A673 (cell line): Measurements from ENCODE around the gene CLTCL1. TPM values are rescaled to one million over a fixed set of nuclear protein-coding genes. Genes with fewer than 3 reads are reported as not detected.

ENCODE experiments used
- BruUV-seq: library from RNA; stranded (reverse); fragments of 400-500 nt; replicated peaks from 2 replicates; lab custom pipeline; 2021; lab: Mats Ljungman, UMichigan
- CTCF ChIA-PET: fragments of 300-600 bp; sonication (Branson Sonifier 250); formaldehyde crosslinking; loops from one replicate; lab custom pipeline; 2022; ENCODE audit warnings: antibody characterized with exemption; lab: Charles Lee
- POLR2A ChIA-PET: fragments of 300-600 bp; sonication (Branson Sonifier 250); formaldehyde crosslinking; loops from one replicate; lab custom pipeline; 2022; ENCODE audit warnings: antibody characterized with exemption; ENCODE audit not compliant: low non-redundant PET; lab: Charles Lee
- DNase-seq: peaks from one replicate; pipeline ENCODE4 v3.0.0-alpha.2; 2015; ENCODE audit warnings: low spot score
- H3K27ac ChIP-seq: fragments of 200-600 bp; sonication (generic); 2 replicates; pipeline ENCODE4 v1.5.1; 2016; ENCODE audit warnings: mixed run types, low read depth, mild to moderate bottlenecking, mixed read lengths, antibody characterized with exemption, low read length; ENCODE audit not compliant: poor library complexity, severe bottlenecking
- H3K27me3 ChIP-seq: fragments of 200-600 bp; sonication (generic); replicated peaks from 2 replicates; pipeline ENCODE4 v1.6.1; 2017; ENCODE audit warnings: mixed run types, low read depth, mild to moderate bottlenecking, mixed read lengths, antibody characterized with exemption, low read length; ENCODE audit not compliant: insufficient read depth, poor library complexity
- H3K36me3 ChIP-seq: fragments of 200-600 bp; sonication (generic); 2 replicates; pipeline ENCODE4 v1.6.1; 2016; ENCODE audit warnings: mixed run types, mild to moderate bottlenecking, mixed read lengths, antibody characterized with exemption, low read length; ENCODE audit not compliant: insufficient read depth, poor library complexity, severe bottlenecking
- H3K4me1 ChIP-seq: fragments of 200-600 bp; sonication (generic); 2 replicates; pipeline ENCODE4 v1.6.1; 2017; ENCODE audit warnings: mixed run types, mild to moderate bottlenecking, mixed read lengths, antibody characterized with exemption, low read length; ENCODE audit not compliant: insufficient read depth, poor library complexity, severe bottlenecking
- H3K4me3 ChIP-seq: fragments of 200-600 bp; sonication (generic); 2 replicates; pipeline ENCODE4 v1.5.1; 2016; ENCODE audit warnings: low read depth, mixed run types, mild to moderate bottlenecking, mixed read lengths, low read length; ENCODE audit not compliant: poor library complexity, severe bottlenecking
- H3K9me3 ChIP-seq: fragments of 200-600 bp; sonication (generic); 2 replicates; pipeline ENCODE4 v1.6.1; 2016; ENCODE audit warnings: mixed run types, low read depth, mild to moderate bottlenecking, mixed read lengths, antibody characterized with exemption, low read length; ENCODE audit not compliant: poor library complexity, severe bottlenecking
- EZH2 ChIP-seq: fragments of 200-600 bp; sonication (generic); IDR thresholded peaks from 2 replicates; pipeline ENCODE4 v1.6.1; 2017; ENCODE audit warnings: borderline replicate concordance, low read depth, mild to moderate bottlenecking, mixed read lengths, antibody characterized with exemption, low read length; ENCODE audit not compliant: poor library complexity, severe bottlenecking
- intact Hi-C: fragments of 100-400 bp; cut with micrococcal nuclease; formaldehyde crosslinking; loops from one replicate; pipeline ENCODE4 v1.10.0; 2022; ENCODE audit not compliant: unreplicated experiment
- total RNA-seq: library from RNA; stranded (reverse); gene quantifications from 2 replicates; pipeline ENCODE4 v1.2.3, GENCODE V29; 2021
- TF ChIP-seq, protein P1 (sequence below): fragments of 300-800, 200-600 bp; sonication (generic); conservative IDR thresholded peaks from 2 replicates; pipeline ENCODE4 v1.5.1; 2017; ENCODE audit warnings: low read depth, mild to moderate bottlenecking, antibody characterized with exemption, low read length, moderate library complexity, mixed read lengths

The CLTCL1 gene
- total RNA-seq, 1 experiment from 2014 or later, result 7.5 TPM

- peaks cover 19% of the 10 kb centered on the region for H3K36me3 ChIP-seq
- H3K4me1 ChIP-seq, result peaks cover 49% of the 10 kb centered on the region
- no peaks in the 10 kb centered on the region for H3K9me3 ChIP-seq
- DNase-seq, result peak; percentile 57
- TF ChIP-seq, protein P1, sequence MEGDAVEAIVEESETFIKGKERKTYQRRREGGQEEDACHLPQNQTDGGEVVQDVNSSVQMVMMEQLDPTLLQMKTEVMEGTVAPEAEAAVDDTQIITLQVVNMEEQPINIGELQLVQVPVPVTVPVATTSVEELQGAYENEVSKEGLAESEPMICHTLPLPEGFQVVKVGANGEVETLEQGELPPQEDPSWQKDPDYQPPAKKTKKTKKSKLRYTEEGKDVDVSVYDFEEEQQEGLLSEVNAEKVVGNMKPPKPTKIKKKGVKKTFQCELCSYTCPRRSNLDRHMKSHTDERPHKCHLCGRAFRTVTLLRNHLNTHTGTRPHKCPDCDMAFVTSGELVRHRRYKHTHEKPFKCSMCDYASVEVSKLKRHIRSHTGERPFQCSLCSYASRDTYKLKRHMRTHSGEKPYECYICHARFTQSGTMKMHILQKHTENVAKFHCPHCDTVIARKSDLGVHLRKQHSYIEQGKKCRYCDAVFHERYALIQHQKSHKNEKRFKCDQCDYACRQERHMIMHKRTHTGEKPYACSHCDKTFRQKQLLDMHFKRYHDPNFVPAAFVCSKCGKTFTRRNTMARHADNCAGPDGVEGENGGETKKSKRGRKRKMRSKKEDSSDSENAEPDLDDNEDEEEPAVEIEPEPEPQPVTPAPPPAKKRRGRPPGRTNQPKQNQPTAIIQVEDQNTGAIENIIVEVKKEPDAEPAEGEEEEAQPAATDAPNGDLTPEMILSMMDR, result no peak
- TF ChIP-seq EZH2, result no peak
- peak overlapping the region; percentile 52 for H3K27ac ChIP-seq
- no peak overlapping the region for H3K4me3 ChIP-seq
- BruUV-seq, result no TSS peak
- ChIA-PET POLR2A (interaction anchor here (0.5 kb wide), 1 partner anchor 943 kb away, joined by 8 read pairs; the partner anchor contains the start of gene TRMT2A), CTCF (interaction anchor here (0.6 to 1.3 kb wide), 2 partner anchors 30 to 117 kb away, joined by 3 read pairs; partner anchors contain the start of genes CLTCL1 and ESS2)
- peaks cover 6% of the 10 kb centered on the region for H3K27me3 ChIP-seq
- intact Hi-C loops, result loop anchor here (5.0 kb wide), 1 partner anchor 118 kb away; the partner anchor contains the start of gene CLTCL1
These were observed 117.2 kb downstream of the CLTCL1 start for GRCh38 chr22:19174106-19175025.

DNA sequence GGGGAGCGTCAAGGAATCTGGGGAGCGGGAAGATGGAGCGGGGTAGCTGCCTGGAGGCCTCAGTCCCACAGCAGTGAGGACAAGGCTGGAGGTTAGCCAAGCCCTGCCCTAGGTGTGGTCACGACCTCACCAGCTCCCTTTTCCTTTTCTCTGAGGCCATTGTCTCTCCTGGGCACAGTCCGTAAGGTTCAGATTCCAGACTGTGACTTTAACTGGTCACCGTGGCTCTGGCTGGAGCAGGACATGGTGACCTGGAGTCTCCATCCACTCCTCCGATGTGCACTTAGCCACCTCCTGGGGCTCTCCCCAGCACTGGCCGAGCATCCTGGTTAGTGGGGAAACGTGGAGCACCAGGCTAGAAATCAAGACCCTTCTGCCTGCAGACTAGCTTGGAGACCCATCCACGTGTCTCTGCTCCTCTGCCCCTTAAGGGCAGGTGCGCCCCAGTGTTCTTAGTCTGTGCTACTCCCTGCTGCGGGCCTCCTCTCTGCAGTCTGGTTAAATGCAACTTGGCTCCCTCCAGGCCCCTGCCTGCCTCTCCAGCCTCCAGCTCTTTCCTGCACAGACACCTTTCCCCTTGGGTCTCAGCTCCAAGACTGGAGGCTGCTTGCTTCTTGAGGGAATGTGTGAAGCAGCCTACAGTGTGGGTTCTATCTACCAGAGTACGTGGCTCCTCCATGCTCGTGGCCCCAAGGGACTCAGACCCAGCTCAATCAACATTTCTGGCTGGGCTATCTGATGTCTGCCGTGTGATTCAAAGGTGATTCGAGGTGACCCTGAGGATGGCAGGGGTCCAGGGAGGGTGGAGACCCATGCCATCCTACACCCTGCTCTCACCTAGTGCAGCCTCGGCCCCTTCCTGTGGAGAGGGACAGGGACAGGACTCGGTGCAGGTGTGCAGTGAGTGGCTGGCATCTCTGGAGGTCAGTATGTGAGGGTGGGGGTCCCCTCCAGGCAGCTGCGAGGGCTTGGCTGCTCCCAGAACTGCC, 118.2 kb downstream of the CLTCL1 start:
- POLR2A ChIA-PET, result no interaction called here
- DNase-seq, result no peak
- Histone ChIP-seq H3K27me3 (peaks cover 16% of the 10 kb centered on the region), H3K36me3 (peaks cover 19% of the 10 kb centered on the region), H3K4me3 (peak overlapping the region; percentile 99), H3K27ac (peak overlapping the region; percentile 25), H3K4me1 (peaks cover 49% of the 10 kb centered on the region), H3K9me3 (no peaks in the 10 kb centered on the region)
- BruUV-seq, result no TSS peak
- intact Hi-C loops, result no loop called here
- CTCF ChIA-PET, result interaction anchor here (1.3 kb wide), 1 partner anchor 29 kb away, joined by 3 read pairs; the partner anchor contains the start of gene ESS2
- TF ChIP-seq, protein P1, result no peak
- no peak for TF ChIP-seq EZH2
